ENCODE results near the gene YRDC.

YRDC gene

DNA sequence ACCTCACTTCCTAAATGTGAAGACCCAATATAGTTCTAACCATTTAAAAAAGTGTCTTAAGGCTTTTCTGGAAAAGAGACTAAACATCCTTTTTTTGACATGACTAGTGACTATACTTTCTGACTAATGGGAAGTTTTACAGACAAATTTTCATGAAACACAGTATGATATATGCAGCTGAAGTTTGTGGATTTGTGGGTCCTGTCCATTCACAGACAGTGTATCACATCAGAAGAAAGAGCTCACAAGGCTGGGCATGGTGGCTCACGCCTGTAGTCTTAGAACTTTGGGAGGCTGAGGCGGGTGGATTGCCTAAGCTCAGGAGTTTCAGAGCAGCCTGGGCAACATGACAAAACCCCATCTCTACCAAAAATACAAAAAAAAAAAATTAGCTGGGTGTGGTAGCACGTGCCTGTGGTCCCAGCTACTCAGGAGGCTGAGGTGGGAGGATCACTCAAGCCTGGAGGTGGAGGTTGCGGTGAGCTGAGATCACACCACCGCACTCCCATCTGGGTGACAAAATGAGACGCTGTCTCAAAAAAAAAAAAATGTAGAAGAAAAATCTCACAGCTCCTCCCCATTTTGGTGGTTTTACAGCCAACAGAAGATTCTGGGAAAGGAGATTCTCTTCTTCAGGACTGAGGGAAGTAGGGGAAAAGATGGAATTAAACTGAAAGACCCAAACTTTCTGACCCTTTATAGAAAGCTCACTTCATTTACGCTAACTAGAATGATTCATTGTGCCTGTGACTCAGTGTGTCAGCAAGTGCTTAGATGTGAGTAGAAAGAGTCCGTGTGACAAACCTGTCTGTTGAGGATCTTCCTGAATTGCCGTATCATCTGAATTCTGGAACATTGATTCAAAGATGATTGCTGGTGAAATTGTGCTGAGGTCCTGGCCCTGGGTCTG is 15.2 kb upstream of the YRDC start:
- no peak for DNase-seq (ENCODE audit: low spot score)

DNA sequence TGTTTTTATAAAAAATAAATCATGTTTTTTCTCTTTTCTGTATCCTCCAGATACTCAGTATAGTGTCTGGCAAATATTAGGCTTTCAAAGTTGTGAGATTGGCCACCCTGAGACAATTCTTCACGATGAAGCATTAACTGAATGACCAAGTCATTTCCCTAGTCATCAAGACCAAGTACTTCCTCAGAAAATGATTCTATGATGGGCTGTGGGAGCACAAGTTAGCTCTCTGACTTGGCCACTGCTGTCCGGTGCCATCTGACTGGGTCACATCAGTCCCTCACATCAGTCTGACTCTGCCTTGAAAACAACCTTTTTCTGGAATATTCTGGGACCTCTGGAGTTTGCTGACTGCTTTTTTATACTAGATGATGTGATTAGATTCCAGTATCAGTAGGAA is 13.5 kb upstream of the YRDC start:
- DNase-seq (ENCODE audit: low spot score), result no peak

DNA sequence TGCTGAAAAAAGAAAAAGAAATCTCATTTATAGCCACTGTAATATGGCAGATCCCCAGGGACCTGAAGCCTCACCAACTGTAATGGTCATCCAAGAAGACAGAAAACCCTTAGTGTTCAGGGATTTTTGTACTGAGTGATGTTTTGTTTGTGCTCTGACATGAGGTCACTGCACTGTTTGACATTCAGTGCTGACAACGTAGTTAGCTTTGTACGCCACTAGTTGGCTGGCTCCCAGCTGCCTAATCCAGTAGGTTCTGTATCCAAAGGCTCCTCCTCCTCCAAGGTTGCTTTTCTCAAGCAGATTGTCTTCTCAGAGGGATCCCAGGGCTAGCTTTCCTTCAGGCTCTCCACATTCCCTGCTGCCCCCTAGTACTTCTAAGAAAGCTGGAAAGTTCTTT is 9.5 kb upstream of the YRDC start:
- no peak for DNase-seq (ENCODE audit: low spot score)

DNA sequence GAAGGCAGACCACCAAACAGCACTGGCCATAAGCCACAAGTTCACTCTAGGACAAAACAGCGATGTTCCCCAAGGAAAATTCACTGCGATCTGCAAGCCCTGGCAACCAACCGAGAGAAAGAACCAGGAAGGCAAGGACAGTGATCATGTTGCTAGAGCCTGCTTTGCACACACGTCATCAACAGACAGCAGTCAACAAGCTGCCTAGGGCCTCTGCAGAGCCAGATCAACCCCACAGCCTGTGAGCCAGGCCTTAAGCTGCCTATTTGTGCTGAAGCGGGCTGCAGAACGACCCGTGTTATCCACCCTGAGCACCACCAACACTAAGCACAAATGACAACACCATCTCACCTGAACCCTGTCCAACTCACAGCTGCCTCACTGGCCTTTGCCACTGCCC is 6.2 kb upstream of the YRDC start:
- DNase-seq (ENCODE audit: low spot score), result no peak

DNA sequence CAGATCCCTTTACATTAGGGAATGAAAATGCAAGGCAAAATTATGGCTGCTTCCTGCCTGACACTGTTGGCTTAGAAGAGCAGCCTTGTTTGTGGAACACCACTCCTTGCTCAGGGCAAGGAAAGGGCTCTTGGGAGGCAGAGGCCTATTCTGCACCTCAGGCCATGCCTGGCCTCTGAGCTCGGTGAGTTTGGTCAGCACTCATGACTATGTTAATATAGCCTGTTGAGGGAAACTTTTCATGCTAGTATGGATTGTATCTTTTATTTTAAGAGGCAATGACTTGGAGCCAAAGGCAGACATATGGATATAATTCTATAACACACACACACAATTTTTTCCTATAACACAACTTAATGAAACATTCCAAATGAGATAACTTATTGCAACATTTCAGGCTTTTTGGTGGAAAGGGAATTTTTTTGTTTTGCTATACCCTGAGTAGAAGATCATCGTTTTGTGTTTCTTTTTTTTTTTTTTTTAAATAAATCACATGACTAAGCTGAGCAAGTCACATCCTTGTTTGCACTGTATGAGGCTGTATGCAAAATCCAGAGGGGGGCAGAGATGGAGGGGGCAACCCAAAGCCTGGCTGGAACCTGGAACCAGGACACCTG is 5.6 kb upstream of the YRDC start:
- no peak for DNase-seq (ENCODE audit: low spot score)

DNA sequence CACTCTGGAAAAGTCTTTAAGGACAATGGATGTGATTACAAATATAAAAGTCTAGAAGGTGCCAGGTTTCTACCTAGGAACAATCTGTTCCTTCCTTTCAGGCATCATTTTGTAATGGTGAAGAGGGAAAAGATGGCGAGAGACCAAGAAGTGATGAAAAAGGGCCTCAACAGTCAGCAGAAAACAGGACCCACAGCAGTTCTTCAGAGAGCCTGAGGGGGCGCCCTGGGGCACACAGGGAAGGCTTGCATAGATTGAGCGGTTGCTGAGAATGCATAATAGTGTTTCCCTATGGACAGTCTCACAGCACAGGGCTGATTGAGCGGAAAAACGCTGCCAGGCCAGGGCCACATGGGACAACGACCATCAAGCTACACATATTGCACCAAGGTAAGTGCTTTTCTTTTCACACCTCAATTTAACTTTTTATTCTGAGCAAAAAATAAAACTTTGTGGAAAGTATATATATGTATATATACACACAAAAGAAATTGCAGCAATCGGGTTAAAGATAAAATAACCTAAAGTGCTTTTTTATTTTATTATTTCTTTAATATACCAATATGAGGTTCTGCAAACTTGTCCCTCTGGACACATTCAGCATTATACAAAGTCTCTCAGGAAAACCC is 3.1 kb upstream of the YRDC start:
- peak; percentile 83 for DNase-seq (ENCODE audit: low spot score)

DNA sequence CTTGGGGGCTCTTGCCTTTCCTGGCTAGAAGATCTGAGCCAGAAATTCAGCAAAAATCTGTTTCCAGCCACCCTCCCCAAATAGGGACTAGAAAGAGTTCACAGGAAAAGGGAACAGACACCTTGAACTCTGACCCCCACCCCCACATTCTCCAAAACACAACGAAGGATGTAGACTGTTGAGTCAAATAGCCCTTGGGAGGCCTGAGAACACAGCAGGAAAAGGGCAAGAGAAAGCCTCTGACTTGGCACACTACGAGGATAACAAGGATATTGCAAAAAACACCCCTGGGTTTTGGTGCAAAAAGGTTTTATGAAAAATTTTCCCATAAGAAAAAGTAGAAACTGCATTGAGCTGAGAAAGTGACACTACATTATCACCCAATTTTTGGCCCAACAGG is 1.9 kb upstream of the YRDC start:
- no peak for DNase-seq (ENCODE audit: low spot score)

DNA sequence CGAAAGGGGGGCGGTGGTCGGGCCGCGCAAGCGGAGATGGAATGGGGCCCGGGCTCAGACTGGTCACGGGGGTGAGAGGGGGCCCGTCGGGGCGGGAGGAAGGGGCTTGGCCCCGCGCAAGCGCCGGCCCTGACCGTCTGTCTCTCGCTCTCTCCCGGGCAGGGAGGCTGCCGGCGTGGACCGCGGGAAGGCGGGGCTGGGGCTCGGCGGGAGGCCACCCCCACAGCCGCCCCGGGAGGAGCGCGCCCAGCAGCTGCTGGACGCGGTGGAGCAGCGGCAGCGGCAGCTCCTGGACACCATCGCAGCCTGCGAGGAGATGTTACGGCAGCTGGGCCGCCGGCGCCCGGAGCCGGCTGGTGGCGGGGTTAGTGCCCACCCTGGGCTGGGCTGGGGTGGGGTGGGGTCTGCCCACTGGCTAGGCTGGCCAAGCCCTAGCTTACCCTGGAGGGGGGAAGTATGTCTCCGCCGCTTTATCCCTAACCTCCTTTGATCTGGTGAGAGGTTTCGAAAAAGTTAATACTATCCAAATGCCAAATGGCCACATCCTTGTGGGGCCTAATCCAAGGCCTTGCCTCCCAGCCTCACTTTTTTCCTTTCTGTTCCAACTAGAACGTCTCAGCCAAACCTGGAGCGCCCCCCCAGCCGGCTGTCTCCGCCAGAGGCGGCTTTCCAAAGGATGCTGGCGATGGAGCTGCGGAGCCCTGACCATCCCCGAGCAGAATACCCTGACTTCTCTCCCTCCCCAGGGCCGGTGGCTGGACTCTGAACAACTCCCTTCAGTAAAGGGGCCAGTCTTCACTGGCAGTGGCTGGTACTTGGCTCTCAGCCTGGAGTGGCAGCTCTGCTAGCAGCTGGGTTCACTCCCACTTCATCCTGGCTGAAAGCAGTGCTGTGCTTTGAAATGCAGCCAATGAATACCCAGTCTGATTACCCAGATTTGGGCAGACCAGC is 636 bp upstream of the YRDC start:
- DNase-seq (ENCODE audit: low spot score), result peak; percentile 61

DNA sequence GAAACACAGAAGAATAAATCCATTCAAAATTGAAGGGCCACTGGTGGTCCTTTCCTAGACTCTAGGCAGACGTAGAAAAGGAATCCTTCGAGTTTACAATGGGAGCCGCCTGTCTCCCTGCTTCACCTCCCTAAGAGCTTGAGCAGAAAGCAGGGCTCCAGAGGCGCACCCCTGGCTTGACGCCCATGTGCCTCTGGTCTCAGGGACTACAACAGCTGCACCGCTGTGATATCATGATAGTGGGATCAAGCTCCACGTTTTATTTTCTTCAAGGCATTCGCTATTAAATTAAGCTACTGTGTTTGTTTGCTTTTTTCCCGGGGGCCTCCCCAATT is 821 bp downstream of the YRDC start:
- DNase-seq (ENCODE audit: low spot score), result no peak

DNA sequence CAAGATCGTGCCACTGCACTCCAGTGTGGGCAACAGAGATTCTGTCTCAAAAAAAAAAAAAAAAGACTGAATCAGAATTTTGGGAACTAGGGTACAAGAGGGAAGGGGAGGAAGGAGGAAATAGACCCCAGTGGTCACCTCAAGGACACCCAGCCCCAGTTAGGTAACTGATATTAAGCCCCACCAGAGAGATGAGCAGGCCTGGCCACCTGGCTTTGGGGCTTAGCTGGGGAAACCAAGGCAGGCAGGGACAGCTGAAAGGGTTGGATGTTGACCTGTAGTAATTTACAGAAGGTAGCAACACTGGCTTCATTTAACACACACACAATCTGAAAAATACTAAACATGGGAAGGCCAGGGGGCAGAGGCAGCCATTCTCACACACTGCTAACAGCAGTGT is 5.6 kb downstream of the YRDC start:
- DNase-seq (ENCODE audit: low spot score), result no peak

DNA sequence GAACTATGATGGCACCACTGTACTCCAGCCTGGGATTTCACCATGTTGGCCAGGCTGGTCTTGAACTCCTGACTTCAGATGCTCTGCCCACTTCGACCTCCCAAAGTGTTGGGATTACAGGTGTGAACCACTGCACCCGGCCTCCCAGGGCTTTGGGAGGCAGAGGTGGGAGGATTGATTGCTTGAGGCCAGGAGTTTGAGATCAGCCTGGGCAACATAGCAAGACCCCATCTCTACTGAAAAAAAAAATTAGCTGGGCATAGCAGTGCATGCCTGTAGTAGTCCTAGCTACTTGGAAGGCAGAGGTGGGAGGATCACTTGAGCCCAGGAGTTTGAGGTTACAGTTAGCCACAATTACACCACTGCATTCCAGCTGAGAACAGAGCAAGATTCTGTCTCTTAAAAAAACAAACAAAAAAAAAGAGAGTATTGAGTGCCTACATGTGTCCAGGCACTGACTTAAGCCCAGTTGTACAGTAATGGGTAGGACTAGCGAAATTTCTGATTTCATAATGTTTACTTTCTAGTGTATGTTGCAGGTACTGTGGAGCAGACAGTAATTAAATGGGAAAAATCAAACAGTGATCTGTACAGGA is 10.2 kb downstream of the YRDC start:
- DNase-seq (ENCODE audit: low spot score), result no peak

DNA sequence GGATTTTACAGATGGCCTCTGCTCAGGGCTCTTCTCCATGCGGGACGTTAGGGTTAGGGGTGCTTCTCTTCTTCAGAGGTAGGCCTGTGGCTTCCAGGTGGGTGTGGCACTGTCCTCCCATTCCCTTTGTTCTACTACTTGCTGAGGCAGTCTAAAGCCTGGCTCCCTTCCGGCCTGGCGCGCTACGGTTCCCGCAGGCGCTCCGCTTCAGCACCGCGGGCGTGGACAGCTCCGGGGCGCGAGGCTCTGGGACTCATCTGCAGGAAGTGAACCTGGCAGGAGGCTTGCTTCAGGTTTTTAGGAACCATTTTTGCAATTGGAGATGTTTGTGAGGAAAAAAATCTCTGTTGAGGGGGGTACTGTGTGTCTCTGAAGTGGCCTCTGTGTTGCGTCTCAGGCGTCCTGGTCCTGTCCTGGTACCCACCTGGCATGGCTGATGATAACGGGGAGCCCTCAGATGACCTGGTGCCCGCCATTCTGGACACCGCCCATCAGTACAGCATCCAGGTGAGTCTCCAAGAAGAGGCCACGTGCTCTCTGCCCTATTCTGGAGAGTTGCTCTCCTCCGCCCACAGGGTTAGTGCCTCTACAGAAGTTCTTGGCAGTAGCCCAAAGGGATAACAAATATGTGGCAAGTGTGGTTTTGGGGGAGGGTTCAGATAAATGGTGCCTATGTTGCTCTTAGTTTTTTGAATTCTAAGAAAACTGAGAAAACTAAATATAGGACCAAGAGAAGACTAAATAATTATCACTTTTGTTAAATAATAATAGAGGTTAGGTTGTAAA is 12.5 kb downstream of the YRDC start:
- no peak for DNase-seq (ENCODE audit: low spot score)

DNA sequence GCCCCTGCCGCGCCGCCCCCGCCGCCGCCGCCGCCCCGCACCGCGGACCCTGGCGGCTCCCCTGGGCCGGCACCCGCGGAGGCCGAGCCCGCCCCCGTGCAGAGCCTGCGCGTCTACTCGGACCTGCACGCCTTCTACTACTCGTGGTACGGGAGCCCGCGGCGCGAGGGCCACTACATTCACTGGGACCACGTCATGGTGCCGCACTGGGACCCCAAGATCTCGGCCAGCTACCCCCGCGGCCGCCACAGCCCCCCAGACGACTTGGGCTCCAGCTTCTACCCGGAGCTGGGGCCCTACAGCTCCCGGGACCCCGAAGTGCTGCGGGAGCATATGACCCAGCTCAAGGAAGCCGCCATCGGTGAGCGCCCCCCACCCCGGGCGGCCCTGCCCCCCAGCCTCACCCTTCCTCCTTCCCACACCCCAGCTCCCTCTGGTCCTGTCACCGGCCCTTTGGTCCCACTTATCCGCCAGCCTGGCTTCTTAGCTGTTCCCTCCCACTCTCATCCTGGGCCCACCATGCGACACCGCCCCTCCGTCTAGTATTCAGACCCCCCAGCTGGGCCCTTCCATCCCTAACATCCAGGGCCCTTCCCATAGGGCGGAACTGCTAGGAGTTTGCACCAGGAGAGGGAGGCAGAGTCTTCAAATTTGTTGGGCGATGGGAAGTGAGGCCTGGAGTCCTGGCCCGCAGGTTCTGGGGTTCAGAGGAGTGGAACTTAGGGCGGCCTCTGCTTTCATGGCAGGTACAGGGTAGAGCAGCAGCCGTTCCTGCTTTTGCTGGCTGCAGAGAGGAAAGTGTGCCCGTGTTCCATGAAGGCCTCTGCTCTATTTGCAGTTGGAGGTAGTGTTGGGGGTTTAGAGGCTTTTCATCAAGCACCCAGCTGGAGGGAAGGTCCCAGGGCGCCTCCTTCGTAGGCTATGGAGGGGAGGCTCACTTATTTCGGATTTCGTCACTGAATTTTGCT is 13.4 kb downstream of the YRDC start:
- DNase-seq (ENCODE audit: low spot score), result peak; percentile 32

DNA sequence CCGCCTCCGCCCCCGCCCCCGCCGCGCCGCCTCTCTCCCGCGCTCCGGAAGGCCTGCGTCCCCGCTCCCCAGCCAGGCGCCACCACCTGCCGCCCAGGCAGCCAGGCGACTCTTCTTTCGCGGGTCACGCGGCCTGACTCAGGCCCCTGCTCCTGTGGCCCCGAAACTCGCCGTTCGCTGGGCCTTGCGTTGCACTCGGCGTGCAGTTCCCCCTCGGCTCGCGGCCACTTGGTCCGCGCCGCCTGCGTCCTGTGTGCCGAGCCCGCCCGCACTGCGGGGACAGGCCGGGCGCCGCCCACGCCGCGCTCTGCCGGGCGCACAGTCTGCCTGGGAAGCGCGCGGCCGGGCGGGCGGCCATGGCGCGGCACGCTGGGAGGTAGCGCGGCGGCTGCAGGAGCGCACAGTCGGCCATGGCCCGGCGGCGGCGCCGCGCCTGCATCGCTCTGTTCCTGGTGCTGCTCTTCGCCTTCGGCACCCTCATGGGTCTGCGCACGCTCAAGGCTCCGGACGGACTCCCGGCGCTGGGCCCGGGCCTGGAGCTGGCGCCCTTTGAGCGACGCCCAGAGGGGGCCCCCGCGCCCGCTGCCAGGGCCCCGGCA is 14.1 kb downstream of the YRDC start, which contains the start of gene MANEAL:
Gene MANEAL, plus strand, starts transcription at position 75 of the 599 bp plus-strand sequence. Its CDS starts 336 bp downstream, at position 411.
- peak; percentile 57 for DNase-seq (ENCODE audit: low spot score)

DNA sequence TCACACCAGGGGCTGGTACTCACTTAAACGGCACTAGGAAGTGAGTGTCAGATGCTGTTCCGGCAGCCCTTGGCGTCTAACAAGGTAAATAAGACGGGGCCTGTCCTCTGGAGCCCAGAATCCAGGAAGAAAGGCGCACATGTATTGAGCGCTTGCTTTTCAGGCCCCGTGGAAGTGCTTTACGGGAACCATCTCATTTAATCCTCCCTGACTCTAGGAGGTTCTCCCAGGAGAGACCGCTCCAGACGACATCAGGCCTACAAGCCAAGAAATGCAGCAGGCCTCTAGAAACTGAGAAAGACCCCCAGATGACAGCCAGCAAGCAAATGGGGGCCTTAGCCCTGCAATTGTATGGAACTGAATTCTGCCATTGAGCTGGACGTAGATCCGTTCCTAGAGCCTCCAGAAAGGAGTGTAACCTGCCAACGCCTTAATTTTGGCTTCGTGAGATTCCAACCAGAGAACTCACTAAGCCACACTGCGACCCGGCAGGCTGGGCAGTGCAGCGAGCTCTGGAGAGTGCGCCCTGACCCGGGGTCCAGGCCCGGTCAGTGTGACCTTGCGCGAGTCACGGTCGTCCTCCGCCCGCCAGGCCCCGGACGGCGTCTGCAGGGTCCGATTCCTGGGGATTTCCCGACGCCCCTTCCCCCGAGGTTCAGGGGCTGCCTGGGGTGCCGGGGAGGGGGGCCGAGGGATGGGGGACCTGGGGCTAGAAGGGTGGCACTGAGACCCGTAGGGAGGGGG is 14.9 kb downstream of the YRDC start:
- DNase-seq (ENCODE audit: low spot score), result no peak

DNA sequence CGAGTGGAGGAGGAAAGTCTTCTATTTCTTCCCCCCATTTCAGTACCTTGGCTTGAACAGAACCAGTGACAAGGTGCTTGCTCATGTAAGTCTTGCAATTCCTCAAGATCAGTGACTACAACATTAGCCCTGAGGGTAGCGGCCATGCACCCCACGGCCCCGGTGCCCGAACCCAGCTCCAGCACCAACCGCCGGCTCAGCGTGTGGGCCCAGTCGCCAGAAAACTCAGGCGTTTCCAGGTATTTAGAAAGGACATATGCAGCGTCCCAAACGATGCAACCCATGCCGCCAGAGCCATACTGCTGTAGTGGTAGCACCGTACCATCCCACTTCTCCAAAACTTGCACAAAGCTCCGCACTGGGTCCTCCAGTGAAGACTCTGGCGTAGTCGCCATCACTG is 25.5 kb downstream of the YRDC start:
- DNase-seq (ENCODE audit: low spot score), result no peak

DNA sequence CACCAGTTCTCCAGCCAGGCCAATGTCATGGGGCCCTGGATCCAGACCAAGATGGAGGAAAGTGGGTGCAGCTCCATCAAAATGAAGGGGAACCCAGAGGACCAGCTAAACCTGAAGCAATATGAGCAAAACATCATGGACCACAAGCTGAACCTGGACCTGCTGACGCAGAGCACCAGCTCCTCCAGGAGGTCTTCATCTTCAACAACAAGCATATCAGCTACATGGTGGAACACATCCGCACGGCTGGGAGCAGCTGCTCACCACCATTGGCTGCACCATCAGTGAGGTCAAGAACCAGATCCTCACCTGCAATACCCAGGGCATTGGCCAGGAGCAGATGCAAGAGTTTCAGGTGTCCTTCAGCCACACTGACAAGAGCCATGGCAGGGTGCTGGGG is 29.4 kb downstream of the YRDC start:
- no peak for DNase-seq (ENCODE audit: low spot score)

DNA sequence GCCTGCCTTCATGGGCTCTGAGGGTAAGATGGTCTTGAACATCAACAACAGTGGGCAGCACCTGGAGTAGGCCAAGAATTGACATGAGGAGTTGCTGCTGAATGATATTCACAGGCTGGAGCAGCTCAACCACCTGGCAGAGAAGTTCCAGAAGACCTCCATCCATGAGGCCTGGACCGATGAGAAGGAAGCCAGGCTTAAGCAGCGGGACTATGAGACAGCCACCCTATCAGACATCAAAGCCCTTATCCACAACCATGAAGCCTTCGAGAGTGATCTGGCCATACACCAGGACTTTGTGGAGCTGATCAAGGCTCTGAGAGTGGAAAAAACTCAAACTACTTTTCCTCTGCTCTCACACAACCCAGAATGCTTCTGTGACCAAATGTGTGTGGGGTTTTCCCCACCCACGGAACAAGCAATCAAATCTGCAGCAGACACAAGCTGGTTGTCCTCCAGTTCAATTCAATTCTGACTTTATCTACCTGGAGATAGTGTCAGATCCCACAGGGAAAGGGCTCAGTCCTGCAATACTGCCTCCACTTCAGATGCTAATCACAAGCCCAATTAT is 31.0 kb downstream of the YRDC start:
- DNase-seq (ENCODE audit: low spot score), result no peak

Measured in cerebellar cortex (tissue), 1 donor.